Left cardiac atrium (tissue), 4 donors: ENCODE measurements around the gene CIT. TPM values are rescaled to one million over a fixed set of nuclear protein-coding genes. Genes with fewer than 3 reads are reported as not detected.

Experiments used
- ATAC-seq, 2 donors: fragments of 200-7000 bp; cut with Tn5 transposase; one replicate each; pipeline ENCODE4 v1.9.1; 2020; ENCODE audit warnings: mild to moderate bottlenecking in 2 of 2, moderate library complexity in 2 of 2
- DNase-seq: peaks from one replicate; pipeline ENCODE4 v3.0.0-alpha.2; 2020
- intact Hi-C, 2 donors: fragments of 100-400 bp; cut with DNase I; formaldehyde crosslinking; loops; one replicate each; pipeline versions ENCODE4 v1.14.1 to v1.15.1; 2022 to 2023
- total RNA-seq, 2 donors: library from RNA; stranded (reverse); fragmentation: NEBNext Ultra II Directional; extraction: Animal tissue kit (Norgen Biotek cat#: 25700); gene quantifications; one replicate each; pipeline ENCODE4 v1.2.1, GENCODE V29; 2021
- donor health status: DM: no; HTN: yes; CAD: no.
- donor health status: DM: no; HTN: yes; CAD: no; lungs with severe emphysema.
- donor health status: DM: yes; HTN: yes; CAD: no.
- donor health status: Dilated cardiomyopathy.

Gene CIT
- total RNA-seq, 2 donors from 2014 or later = 1.7 to 3.1 TPM

- intact Hi-C loops = no loop called here
- no peak for ATAC-seq
- no peak for DNase-seq
Measured at GRCh38 chr12:119819322-119819721, 57.8 kb downstream of the CIT start.

GRCh38 chr12:119817546-119818343 is 59.4 kb downstream of the CIT start:
- ATAC-seq (no peak), DNase-seq (no peak)
- intact Hi-C loops = no loop called here

- ATAC-seq (no peak), DNase-seq (no peak)
- intact Hi-C loops = no loop called here
Measured at GRCh38 chr12:119809023-119809422, 68.1 kb downstream of the CIT start.

- no peak for ATAC-seq
- intact Hi-C loops = no loop called here
Measured at GRCh38 chr12:119808441-119808840, 68.7 kb downstream of the CIT start.

GRCh38 chr12:119807380-119807779 is 69.7 kb downstream of the CIT start:
- no peak for ATAC-seq
- DNase-seq = no peak
- intact Hi-C loops = no loop called here

More at GRCh38 chr12:119808441-119808840, 68.7 kb downstream of the CIT start:
- no peak for DNase-seq

- DNase-seq (peak; percentile 69), ATAC-seq (peak; percentile 89 to 91)
- intact Hi-C loops = no loop called here
Measured at GRCh38 chr12:119804011-119804641, 73.0 kb downstream of the CIT start.

GRCh38 chr12:119803381-119803791 is 73.7 kb downstream of the CIT start:
- DNase-seq = peak; percentile 20
- peak; percentile 73 to 78 for ATAC-seq
- intact Hi-C loops = no loop called here

- ATAC-seq = peak; percentile 73 to 87
- intact Hi-C loops = no loop called here
- peak; percentile 71 for DNase-seq
Measured at GRCh38 chr12:119802472-119802871, 74.6 kb downstream of the CIT start.

GRCh38 chr12:119797090-119797489 is 80.0 kb downstream of the CIT start:
- no peak for DNase-seq
- intact Hi-C loops = no loop called here
- no peak for ATAC-seq

- ATAC-seq (no peak), DNase-seq (no peak)
- intact Hi-C loops = no loop called here
Measured at GRCh38 chr12:119796292-119796691, 80.8 kb downstream of the CIT start.

- intact Hi-C loops = no loop called here
- DNase-seq = no peak
- no peak for ATAC-seq
Measured at GRCh38 chr12:119791453-119791852, 85.7 kb downstream of the CIT start.

- ATAC-seq = no peak
- intact Hi-C loops = loop anchor here in 1 of 2 donors (10.0 kb wide), 2 partner anchors 94 to 124 kb away; partner anchors contain the start of gene PRKAB1
- no peak for DNase-seq
Measured at GRCh38 chr12:119788786-119789185, 88.3 kb downstream of the CIT start.

GRCh38 chr12:119786539-119786938 is 90.6 kb downstream of the CIT start:
- intact Hi-C loops = loop anchor here in 1 of 2 donors (10.0 kb wide), 2 partner anchors 92 to 122 kb away; partner anchors contain the start of gene PRKAB1
- ATAC-seq (peak; percentile 61 to 63), DNase-seq (no peak)

- DNase-seq (no peak), ATAC-seq (no peak)
- intact Hi-C loops = loop anchor here in 1 of 2 donors (10.0 kb wide), 2 partner anchors 90 to 120 kb away; partner anchors contain the start of gene PRKAB1
Measured at GRCh38 chr12:119784673-119785072, 92.4 kb downstream of the CIT start.

- ATAC-seq (no peak), DNase-seq (no peak)
- intact Hi-C loops = loop anchor here in 1 of 2 donors (10.0 kb wide), 2 partner anchors 89 to 119 kb away; partner anchors contain the start of gene PRKAB1
Measured at GRCh38 chr12:119783787-119784186, 93.3 kb downstream of the CIT start.

GRCh38 chr12:119781804-119782203 is 95.3 kb downstream of the CIT start:
- intact Hi-C loops = loop anchor here in 1 of 2 donors (10.0 kb wide), 2 partner anchors 87 to 117 kb away; partner anchors contain the start of gene PRKAB1
- no peak for ATAC-seq
- DNase-seq = no peak

GRCh38 chr12:119780786-119781434 is 96.2 kb downstream of the CIT start:
- no peak for ATAC-seq
- intact Hi-C loops = loop anchor here in 1 of 2 donors (10.0 kb wide), 2 partner anchors 86 to 116 kb away; partner anchors contain the start of gene PRKAB1
- DNase-seq = peak; percentile 38

GRCh38 chr12:119775246-119775895 is 101.7 kb downstream of the CIT start:
- intact Hi-C loops = no loop called here
- ATAC-seq = no peak
- no peak for DNase-seq

GRCh38 chr12:119772431-119772830 is 104.7 kb downstream of the CIT start:
- DNase-seq (no peak), ATAC-seq (no peak)
- intact Hi-C loops = no loop called here
